Retina (tissue), 1 donor: ENCODE results near the gene EEF1B2.
"Not testable (repeated sequence)": the region's sequence is repeated elsewhere in the genome, so short reads cannot be mapped to it uniquely, and the experiment has no call there.

ENCODE experiments used
- DNase-seq: peaks from one replicate; pipeline ENCODE4 v3.0.0-alpha.2; 2016

The EEF1B2 gene

DNA sequence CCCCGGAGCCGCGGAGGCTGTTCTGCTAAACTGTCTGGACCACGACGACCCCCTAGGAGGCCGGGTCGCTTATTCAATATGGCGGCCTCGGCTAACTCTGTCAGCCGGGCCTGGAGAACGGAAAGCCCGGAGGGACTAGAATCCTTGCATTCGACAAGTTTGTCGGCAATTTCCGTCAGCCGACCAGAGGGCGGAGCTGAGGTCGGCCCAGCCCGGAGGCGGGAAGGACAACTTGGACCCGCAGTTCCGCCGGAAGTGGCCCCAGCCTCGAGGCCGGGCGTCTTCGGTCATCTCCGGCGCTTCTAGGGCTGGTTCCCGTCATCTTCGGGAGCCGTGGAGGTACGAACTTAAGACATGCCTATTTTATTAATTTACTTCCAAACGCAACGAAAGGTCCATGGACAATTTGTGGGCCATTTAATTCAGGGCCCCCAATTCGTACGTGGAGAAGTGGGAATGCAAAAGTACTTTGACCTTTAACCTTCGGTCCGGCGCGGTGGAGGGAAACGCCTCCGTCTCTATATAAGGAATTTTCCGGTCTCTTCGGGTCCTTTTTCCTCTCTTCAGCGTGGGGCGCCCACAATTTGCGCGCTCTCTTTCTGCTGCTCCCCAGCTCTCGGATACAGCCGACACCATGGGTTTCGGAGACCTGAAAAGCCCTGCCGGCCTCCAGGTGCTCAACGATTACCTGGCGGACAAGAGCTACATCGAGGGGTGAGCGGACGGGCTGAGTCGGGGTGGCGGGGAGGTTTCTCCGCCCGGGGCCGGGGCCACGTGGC, at the start of gene EEF1B2, which contains the start of gene NDUFS1:
Gene EEF1B2, plus strand, starts transcription at position 550 of the 779 bp plus-strand sequence. Its CDS starts 85 bp downstream, at position 635.
Gene NDUFS1, minus strand, starts transcription at position 99 of the 779 bp plus-strand sequence. CDS start 5,766 bp downstream, outside the sequence.
- peak; percentile 96 for DNase-seq

DNA sequence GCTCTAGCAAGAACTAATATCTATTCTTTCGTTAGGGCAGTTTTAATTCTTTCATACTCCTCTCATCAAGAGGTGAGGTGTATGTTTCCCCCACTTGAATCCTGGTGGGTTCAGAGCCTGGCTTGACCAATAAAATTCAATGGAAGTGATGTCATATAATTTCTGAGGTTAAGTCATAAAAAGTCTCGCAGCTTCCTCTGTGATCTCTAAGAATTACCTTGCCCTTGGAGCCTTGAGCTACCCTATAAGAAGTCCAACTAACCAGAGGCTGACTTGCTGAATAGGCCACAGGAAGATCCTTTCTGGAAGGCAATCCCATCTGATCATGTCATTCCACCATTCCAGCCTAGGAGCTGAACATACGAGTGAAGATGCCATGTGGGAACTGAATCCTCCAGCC, 47.6 kb upstream of the EEF1B2 start:
- DNase-seq, result no peak

DNA sequence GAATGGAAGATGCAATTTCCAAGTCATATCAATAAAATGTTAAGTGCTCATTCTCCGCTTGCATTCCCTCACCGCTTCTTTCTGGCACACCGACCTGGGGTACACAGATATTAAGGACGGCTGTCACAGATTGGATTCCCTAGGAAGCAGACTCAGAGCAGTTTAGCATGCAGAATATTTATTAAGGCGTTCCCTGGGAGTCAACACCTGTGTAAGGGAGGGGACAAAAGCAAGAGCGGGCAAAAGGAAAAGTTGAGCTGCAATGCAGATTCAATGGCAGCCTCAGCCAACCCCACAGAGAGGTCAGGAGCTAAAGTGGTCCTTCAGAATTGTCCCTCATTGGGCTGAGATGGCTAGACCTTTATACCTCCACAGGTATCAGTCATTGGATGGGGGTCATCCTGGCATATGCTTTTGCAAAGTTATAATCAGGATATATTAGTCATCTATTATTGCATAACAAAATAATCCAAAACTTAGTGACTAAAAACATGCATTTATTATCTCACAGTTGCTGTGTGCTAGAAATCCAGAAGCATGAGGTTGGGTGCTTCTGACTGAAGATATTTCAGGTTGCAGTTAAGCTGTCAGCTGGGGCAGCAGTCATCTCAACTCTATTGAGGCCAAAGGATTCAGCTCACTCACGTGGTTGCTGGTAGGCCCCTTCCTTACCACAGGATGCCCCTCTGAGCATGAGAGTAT, 46.7 kb upstream of the EEF1B2 start:
- DNase-seq, result no peak

DNA sequence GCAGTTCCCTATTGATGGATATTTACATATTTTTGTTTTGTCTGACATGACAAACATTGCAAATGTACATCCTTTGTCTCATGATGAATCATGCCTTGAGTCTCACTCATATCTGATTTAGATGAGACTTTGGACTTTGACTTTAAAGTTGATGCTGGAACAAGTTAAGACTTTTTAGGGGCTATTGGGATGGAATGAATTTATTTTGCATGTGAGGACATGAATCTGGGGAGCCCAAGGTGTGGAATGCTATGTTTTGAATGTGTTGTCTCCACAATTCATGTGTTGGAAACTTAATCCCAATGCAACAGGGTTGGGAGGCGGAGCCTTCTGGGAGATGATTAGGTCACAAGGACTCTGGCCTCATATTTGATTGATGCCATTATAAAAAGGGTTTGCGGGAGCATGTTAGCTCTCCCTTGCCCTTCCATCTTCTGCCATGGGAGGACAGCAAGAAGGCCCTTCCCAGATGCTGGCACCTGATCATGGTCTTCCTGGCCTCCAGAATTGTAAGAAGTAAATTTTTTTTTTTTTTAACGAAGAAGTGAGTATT, 44.6 kb upstream of the EEF1B2 start:
- no peak for DNase-seq

DNA sequence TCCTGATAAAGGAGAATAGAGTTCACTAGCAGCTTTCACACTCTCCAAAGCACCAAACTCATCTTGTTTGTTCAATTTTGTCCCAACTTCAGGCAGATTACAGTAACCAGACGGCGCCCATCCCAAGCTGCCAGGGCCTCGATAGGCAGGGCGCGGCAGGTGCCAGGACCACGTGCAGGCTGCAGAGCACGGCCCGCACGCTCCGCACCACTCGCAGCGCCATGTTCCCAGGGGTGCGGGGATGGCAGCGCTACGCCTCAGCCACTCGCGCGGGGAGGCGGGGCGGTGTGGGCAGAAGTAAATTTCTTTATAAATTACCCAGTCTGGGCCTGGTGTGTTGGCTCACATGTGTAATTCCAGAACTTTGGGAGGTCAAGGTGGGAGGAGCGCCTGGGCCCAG, 43.4 kb upstream of the EEF1B2 start:
- no peak for DNase-seq

DNA sequence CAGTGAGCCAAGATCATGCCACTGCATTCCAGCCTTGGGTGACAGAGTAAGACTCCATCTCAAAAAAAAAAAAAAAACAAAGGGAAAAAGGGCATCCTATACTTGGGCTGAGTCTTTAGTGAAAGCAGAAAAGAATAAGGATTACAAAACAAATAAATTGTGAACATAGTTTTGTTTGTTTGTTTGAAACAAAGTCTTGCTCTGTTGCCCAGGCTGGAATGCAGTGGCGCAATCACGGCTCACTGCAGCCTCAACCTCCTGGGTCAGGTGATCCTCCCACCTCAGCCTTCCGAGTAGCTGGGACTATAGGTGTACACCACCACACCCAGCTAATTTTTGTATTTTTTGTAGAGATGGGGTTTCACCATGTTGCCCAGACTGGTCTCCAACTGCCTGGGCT, 37.1 kb upstream of the EEF1B2 start:
- not testable (repeated sequence) for DNase-seq

DNA sequence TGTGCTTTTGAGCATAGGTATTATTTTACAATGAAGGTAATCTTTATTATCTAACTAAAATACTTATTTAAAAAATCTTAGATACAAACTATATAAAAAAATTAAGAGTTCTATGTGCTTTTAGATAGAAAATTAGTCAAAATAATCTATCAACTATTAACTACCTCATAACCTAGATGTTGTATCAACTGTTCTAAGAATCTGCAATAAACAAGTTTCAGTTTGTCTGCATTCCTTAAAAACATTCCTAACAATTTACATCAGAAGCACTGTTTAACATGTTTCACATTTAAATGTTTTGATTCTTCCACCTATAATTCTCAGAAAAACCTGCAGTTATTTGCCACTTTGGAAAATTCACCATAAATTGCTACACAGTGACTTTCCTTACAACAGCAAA, 33.8 kb upstream of the EEF1B2 start:
- DNase-seq, result no peak

DNA sequence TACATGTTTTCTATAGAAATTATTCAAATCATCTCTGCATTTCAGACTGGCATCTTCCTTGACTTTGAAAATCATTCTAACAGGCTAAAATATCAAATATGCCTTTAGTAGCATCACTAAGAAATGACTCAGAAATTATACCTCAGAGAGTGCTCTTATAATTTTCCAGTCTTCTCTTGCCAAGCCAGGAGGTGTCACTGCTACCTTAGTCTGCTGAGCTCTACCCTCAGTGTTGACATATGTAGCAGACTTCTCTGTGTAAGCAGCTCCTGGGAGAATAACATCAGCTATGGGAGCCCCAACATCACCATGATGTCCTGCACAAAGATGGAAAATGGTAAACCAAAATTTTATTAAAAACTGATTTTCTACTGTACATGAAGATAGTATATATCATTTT, 32.0 kb upstream of the EEF1B2 start:
- DNase-seq, result no peak

DNA sequence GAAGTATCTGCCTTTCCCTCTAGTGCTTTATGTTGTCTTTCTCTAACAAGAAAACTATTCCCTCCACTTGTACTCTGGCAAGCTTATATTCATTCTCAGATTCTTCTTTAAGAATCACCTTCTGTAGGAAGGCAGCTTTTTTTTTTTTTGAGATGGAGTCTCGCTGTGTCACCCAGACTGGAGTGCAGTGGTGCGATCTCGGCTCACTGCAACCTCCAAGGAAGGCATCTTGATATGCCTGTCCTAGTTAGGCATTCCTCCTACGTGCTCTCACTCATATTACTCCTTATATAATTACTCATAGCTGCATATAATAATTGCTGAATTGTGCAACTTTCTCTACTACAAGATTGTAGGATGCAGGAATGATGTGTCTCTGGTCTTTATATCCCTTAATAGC, 16.2 kb upstream of the EEF1B2 start:
- no peak for DNase-seq

DNA sequence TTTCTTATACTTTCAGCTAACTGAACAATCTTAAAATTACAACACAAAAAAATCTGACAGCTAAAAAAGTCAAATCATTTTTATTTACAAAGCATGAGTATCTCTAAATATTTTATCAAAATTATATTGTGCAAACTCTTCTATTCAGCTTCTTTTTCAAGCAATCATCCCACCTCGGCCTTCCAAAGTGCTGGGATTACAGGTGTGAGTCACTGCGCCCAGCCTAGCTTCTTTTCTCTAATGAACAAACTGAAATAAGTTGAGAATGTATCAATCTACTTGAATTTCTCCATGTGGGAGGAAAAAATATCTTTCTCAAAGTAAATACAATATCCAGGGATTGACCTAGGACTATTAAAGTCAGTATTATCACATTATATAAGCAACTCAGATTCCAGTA, 15.3 kb upstream of the EEF1B2 start:
- no peak for DNase-seq

DNA sequence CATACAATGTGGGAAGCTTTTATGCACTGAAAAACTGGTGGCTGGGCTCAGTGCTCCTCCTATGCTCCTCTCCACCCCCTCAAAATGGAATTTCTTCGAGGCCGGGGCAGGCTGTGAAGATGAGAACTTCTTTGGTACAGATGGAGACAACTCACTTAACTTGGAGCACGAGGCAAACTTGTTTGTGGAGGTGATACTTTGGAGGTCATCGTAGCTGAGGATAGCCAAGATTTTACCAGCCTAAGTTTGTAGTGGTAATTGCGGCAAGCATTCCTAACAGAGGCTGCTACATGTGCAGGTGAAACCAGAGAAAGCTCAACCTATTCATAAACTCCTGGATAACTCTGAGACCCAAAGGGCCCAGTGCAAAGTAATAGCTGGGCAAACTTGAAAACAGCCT, 14.0 kb upstream of the EEF1B2 start:
- no peak for DNase-seq

DNA sequence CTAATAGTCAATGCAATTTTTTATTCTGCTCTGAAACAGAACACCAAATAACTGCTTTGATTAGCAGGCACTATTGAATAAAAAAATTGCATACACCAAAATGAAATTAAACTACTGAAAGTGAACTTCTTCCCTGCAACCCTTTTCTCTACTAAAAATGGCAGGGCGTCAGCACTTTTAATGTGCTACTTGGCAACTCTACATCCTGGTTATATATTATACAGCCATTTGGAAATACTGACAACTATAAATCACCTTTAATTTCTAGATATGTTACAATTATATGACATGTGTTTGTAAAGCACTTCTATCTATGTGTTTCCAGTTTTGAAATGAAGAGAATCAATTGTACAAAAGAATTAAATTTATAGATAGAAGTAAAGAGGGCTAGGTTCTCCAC, 10.4 kb upstream of the EEF1B2 start:
- no peak for DNase-seq

DNA sequence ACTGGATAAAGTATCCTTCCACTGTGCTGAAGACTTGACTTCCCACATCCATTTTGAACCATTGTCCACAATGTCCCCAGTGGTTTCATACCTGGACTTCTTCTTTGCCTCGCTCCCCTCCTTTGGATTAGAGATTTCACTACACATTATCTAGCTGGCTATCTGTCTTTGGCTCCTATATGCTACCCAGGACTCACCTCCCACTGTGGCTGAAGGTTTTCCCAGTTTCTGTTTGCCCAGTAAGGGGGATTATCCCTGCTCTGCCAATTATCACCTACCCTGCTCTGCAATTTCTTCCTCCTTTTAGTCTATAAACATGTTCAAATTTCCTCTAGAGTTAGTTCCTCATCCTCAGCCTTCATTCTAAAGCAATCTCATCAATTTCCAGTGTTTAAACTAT, 9.5 kb upstream of the EEF1B2 start:
- DNase-seq, result no peak

DNA sequence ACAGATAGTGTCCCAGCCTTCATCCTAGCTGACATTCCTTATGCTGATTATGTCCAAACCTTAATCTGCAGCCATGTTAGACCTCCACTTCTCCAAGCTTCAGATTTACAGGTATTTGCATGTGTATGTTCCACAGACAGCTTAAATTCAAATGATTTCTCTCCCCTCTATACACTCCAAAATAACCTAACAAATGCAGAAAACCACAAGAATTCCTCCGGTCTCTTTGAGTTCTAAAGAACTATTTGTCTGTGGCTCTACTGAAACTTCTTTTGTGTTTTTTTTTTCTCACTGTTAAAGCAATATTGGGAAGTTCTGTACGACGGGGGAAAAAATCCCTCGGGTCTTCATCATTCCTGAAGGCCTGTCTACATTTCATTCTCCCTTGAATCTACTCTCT, 9.1 kb upstream of the EEF1B2 start:
- no peak for DNase-seq

DNA sequence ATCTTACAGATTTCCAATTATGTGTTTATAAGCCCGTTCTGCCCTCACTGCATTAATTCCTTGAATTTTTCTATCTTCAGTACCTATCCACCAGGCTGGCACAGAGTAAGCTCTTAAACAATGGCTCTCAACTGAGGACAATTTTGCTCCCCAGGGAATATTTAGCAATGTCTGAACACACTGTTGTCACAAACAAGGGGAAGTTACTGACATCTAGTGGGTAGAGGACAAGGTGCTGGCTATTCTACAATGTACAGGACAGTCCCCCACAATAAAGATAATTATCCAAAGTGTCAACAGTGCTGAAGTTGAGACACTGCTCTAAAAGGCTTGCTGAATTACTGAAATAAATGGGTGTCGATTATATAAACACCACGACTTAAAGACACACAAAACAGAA, 5.5 kb upstream of the EEF1B2 start:
- DNase-seq, result peak; percentile 9

DNA sequence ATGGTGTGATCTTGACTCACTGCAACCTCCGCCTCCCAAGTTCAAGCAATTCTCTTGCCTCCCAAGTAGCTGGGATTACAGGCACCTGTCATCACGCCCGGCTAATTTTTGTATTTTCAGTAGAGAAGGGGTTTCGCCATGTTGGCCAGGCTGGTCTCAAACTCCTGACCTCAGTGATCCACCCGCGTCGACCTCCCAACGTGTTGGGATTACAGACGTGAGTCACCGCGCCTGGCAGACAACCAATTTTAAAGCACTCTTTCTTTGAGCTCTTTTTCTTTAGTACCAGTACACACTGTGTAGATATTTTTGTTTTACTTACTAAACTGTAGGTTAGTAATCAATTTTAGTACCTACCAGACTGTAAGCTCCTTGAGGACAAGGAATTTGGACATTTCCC, 2.7 kb upstream of the EEF1B2 start:
- DNase-seq, result not testable (repeated sequence)

DNA sequence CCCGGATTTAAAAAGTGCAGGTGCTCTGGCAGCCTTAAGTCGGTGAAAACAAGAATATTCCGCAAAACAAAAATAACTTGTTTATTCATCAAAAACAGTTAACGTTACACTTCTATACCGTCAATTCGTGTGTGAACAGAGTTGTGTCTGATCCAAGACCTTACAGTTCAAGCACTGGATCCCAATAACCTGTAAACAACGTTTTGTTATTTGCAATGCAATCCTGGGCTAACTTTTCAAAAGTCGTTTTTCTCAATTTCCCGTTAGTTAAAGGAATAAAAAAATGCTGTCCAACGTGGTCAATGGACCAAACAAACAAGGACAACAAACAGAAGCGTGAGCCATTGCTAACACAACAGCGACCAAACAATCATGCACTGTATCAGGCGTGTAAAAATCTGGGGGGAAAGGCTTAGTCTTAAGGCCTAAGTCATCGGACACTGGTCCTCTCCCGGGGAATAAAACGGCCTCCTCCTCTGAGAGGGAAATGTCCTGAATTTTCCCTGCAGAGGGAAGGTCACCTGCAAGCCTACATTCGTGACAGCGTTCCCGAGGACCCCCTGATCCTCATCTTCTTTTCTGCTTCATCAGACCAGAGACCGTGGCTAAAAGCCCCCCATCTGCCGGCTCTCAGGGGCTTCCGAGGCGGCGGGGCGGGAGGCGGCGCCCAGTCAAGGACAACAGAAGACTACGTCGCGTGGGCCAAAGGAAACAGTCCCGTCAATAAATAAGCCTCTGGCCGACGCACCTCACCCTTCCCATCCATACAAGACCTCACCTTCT, 941 bp upstream of the EEF1B2 start:
- no peak for DNase-seq

DNA sequence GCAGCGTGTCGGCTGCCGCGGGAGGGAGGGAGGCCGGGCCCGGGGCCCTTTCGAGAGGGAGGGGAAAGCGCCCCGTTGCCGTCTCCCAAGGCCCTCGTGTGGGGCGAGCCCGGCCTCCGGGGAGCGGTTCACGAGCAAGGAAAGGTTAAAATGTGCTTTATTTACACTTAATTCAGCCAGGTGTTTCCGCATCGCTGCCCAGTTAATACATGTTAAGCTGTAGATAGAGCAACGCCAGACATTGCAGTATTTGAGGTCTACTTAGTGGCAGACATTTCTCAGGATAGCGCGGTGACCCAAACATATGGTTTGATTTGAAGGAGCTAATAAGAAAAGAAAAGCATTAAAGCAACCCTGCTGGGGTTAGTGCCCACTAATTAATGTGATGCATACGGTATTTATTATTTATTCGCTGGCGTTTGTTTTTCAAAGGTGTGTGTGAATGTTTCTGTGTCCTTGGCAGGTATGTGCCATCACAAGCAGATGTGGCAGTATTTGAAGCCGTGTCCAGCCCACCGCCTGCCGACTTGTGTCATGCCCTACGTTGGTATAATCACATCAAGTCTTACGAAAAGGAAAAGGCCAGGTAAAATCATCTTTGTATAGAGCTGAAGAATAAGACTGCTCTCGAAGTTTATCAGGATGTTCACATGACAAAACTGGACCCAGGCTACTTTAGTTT, 571 bp downstream of the EEF1B2 start:
- no peak for DNase-seq

DNA sequence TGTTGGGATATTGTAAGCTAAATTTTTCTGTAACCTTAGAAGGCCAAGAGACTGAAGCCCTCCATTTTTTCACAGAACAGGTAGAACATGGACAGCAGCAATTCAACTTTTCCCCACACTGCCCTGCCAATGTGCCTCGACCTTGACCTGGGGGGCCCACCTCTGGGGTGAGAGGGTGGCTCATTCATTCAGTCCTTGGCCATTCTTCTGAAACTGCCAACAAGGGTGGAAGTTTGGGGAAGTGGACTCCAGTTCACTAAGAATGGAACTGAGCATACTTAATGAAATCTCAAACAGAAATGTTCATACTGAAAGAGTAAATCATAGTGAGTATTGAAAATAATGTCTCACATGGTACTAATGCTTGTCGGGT, 1.1 kb downstream of the EEF1B2 start:
- DNase-seq, result no peak

DNA sequence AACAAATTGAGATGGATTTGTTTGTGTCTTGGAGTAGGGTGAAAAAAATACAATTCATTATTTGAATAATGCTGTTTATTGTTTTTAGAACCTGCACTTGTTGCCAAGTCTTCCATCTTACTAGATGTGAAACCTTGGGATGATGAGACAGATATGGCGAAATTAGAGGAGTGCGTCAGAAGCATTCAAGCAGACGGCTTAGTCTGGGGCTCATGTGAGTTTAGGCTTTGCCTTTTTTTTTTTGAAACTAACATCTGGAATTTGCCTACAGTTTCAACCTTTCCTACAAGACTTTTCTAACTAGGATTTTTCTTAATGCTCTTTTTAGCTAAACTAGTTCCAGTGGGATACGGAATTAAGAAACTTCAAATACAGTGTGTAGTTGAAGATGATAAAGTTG, 2.7 kb downstream of the EEF1B2 start:
- not testable (repeated sequence) for DNase-seq

DNA sequence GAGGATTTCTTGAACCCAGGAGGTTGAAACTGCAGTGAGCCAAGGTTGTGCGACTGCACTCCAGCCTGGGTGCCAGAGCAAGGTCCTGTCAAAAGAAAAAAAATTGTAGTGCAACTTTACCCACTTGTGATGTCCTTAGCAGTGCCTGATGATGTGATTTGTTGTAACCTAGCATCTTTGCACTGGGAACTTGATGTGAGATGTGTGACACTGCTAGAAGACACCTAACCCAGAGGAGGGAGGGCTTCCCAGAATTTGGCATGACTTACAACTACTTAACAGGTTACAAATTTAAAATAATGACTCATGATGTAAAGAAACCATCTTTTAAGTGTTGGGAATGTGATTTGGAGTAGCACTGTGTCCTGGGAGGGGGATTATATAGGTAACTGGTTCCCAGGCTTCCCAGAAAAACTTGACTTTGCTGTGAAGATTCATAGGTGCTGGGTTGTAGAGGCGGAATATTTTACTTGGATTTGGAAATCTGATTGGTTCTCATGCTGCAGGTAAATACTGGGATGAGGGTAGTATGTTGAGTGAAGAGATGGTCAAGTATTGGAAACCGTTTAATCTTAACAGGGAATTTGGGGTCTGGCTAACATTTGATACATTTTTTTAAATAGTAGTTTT, 3.7 kb downstream of the EEF1B2 start:
- DNase-seq, result no peak

DNA sequence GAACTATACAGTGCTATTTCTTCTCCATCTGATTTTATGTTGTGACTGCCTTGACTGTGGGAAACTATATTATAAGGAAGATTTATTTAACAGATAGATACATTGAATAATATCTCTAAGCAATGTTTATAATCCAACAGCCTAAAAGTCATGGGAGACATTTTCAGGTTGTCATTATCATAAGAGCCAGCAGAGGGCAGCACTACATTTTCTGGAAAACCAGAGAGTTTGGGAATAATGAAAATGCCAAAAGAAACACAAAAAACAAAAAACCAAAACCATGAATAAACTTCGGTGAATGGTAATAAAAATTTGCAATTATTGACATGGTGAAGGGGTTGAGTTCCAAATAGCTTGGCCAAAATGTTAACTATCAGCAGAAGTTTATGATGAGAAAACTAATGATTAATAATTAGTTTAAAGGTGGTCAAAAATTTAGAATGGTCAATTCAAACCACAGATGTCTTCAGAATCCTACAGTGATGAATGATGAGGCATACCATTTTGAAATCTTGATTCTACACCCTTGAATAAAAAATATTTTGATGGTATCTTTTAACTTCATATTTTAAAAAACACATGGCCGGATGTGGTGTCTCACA, 4.7 kb downstream of the EEF1B2 start:
- peak; percentile 26 for DNase-seq
